ENCODE results near the gene SCN5A. TPM values are rescaled to one million over a fixed set of nuclear protein-coding genes. Genes with fewer than 3 reads are reported as not detected.
A peak's percentile ranks its signal among the peaks of the same experiment; 100 is the strongest.
"Not testable (repeated sequence)": the region's sequence is repeated elsewhere in the genome, so short reads cannot be mapped to it uniquely, and the experiment has no call there.

The SCN5A gene
- polyA plus RNA-seq, 6 donors from 2014 or later, result not detected

- DNase-seq, result no peak
- H3K27me3 Mint-ChIP-seq, result peaks cover 0 to 7% (median 0%) of the 10 kb centered on the region in 3 donors
Observed at GRCh38 chr3:38575279-38575843, 74.1 kb downstream of the SCN5A start.

GRCh38 chr3:38574411-38575278 is 74.8 kb downstream of the SCN5A start:
- peaks cover 0 to 7% (median 0%) of the 10 kb centered on the region in 3 donors for H3K27me3 Mint-ChIP-seq
- ATAC-seq (ENCODE audit: low read depth in 2 of 2) (no peak), DNase-seq (no peak)
- H3K4me3 Mint-ChIP-seq, result no peak overlapping the region
- H3K4me1 Mint-ChIP-seq, result no peaks in the 10 kb centered on the region
- no peak overlapping the region for H3K27ac Mint-ChIP-seq
- peaks cover 0 to 21% (median 5%) of the 10 kb centered on the region in 7 donors for H3K9me3 Mint-ChIP-seq
- H3K36me3 Mint-ChIP-seq, result no peaks in the 10 kb centered on the region

More at GRCh38 chr3:38575279-38575843, 74.1 kb downstream of the SCN5A start:
- Mint-ChIP-seq H3K27ac (no peak overlapping the region), H3K4me1 (no peaks in the 10 kb centered on the region), H3K36me3 (no peaks in the 10 kb centered on the region), H3K4me3 (no peak overlapping the region), H3K9me3 (peaks cover 0 to 21% (median 5%) of the 10 kb centered on the region in 7 donors)
- ATAC-seq (ENCODE audit: low read depth in 2 of 2), result no peak

- Mint-ChIP-seq H3K36me3 (no peaks in the 10 kb centered on the region), H3K4me1 (no peaks in the 10 kb centered on the region), H3K27me3 (peaks cover 0 to 7% (median 0%) of the 10 kb centered on the region in 3 donors), H3K4me3 (no peak overlapping the region), H3K9me3 (peaks cover 0 to 21% (median 5%) of the 10 kb centered on the region in 7 donors), H3K27ac (no peak overlapping the region)
- DNase-seq (no peak), ATAC-seq (ENCODE audit: low read depth in 2 of 2) (no peak)
Observed at GRCh38 chr3:38573556-38573955, 75.9 kb downstream of the SCN5A start.

- DNase-seq (no peak), ATAC-seq (ENCODE audit: low read depth in 2 of 2) (no peak)
- H3K27ac Mint-ChIP-seq, result no peak overlapping the region
- no peaks in the 10 kb centered on the region for H3K36me3 Mint-ChIP-seq
- H3K27me3 Mint-ChIP-seq, result peaks cover 0 to 7% (median 0%) of the 10 kb centered on the region in 3 donors
- H3K4me3 Mint-ChIP-seq, result no peak overlapping the region
- peaks cover 0 to 21% (median 5%) of the 10 kb centered on the region in 7 donors for H3K9me3 Mint-ChIP-seq
- no peaks in the 10 kb centered on the region for H3K4me1 Mint-ChIP-seq
Observed at GRCh38 chr3:38573111-38573510, 76.4 kb downstream of the SCN5A start.

DNA sequence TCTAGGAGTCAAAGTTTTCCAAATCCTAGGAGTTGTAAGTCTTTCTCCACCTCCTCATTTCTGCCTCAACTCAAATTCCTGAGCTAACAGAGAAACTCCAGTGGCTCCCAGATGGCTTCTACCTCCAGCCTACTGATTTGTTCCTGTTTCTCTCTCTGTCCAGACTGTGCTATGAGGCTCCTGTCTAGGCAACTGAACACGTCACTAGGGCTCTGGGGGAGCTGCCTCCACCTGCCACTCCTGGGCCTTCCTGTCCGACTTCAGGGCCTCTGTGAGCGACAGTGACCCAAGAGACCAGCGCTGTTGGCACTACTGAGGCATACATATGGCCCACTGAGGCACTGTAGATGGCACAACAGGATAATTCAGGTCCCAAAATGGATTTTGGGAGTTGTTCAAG is 82.0 kb downstream of the SCN5A start:
- no peak for ATAC-seq (ENCODE audit: low read depth in 2 of 2)
- peaks cover 0 to 5% (median 0%) of the 10 kb centered on the region in 7 donors for H3K9me3 Mint-ChIP-seq
- H3K4me1 Mint-ChIP-seq, result no peaks in the 10 kb centered on the region
- H3K27ac Mint-ChIP-seq, result no peak overlapping the region
- H3K4me3 Mint-ChIP-seq, result no peak overlapping the region
- no peaks in the 10 kb centered on the region for H3K36me3 Mint-ChIP-seq
- no peaks in the 10 kb centered on the region for H3K27me3 Mint-ChIP-seq
- no peak for DNase-seq

- H3K36me3 Mint-ChIP-seq; DNase-seq; H3K27ac Mint-ChIP-seq; H3K9me3 Mint-ChIP-seq; H3K27me3 Mint-ChIP-seq; H3K4me3 Mint-ChIP-seq; H3K4me1 Mint-ChIP-seq; ATAC-seq (ENCODE audit: low read depth in 2 of 2): not testable (repeated sequence)
Observed at GRCh38 chr3:38566794-38567193, 82.7 kb downstream of the SCN5A start.

DNA sequence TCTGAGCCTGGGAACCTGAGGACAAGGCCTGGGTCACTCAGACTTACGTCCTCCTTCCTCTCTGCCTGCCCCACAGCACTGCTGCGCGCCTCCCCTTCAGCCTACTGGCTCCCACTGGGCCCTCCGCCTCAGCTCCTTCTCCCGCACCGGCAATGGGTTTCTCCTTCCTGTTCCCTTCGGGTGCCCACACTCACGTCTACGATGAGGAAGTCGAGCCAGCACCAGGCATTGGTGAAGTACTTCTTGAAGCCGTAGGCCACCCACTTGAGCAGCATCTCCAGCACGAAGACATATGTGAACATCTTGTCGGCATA is 83.3 kb downstream of the SCN5A start:
- H3K36me3 Mint-ChIP-seq, result no peaks in the 10 kb centered on the region
- H3K27me3 Mint-ChIP-seq, result no peaks in the 10 kb centered on the region
- no peaks in the 10 kb centered on the region for H3K4me1 Mint-ChIP-seq
- peaks cover 0 to 5% (median 0%) of the 10 kb centered on the region in 7 donors for H3K9me3 Mint-ChIP-seq
- DNase-seq, result no peak
- H3K4me3 Mint-ChIP-seq, result no peak overlapping the region
- ATAC-seq (ENCODE audit: low read depth in 2 of 2), result no peak
- H3K27ac Mint-ChIP-seq, result peak overlapping the region in 1 of 6 donors; percentile 56

GRCh38 chr3:38565339-38566214 is 83.9 kb downstream of the SCN5A start:
- DNase-seq (no peak), ATAC-seq (ENCODE audit: low read depth in 2 of 2) (no peak)
- no peaks in the 10 kb centered on the region for H3K4me1 Mint-ChIP-seq
- no peaks in the 10 kb centered on the region for H3K36me3 Mint-ChIP-seq
- H3K27ac Mint-ChIP-seq, result no peak overlapping the region
- no peaks in the 10 kb centered on the region for H3K27me3 Mint-ChIP-seq
- no peaks in the 10 kb centered on the region for H3K9me3 Mint-ChIP-seq
- H3K4me3 Mint-ChIP-seq, result no peak overlapping the region

- Mint-ChIP-seq H3K27ac (no peak overlapping the region), H3K4me1 (no peaks in the 10 kb centered on the region), H3K4me3 (no peak overlapping the region), H3K27me3 (no peaks in the 10 kb centered on the region), H3K9me3 (peaks cover 0 to 2% (median 0%) of the 10 kb centered on the region in 7 donors), H3K36me3 (no peaks in the 10 kb centered on the region)
- ATAC-seq (ENCODE audit: low read depth in 2 of 2) (no peak), DNase-seq (no peak)
Observed at GRCh38 chr3:38564631-38565338, 84.7 kb downstream of the SCN5A start.

DNA sequence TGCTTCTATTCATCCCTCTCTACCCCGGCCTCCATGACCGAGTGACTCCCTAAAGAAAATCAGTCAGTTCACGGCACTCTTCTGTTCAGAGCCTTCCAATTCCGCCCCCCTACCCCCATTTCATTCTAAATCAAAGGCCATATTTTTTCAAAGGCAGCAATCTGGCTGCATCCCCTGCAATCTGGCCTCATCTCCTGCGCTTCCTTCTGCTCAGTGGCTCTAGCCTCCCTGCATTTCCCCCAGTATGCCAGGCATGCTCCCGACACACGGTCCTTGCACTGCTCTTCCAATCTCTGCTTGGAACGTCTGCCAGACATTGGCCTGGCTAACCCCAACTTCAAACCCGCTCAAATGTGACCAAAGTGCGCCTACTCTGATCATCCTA is 85.6 kb downstream of the SCN5A start:
- Mint-ChIP-seq H3K27me3 (no peaks in the 10 kb centered on the region), H3K4me1 (no peaks in the 10 kb centered on the region), H3K9me3 (peaks cover 0 to 2% (median 0%) of the 10 kb centered on the region in 7 donors), H3K36me3 (no peaks in the 10 kb centered on the region), H3K4me3 (no peak overlapping the region), H3K27ac (no peak overlapping the region)
- DNase-seq, result no peak
- ATAC-seq (ENCODE audit: low read depth in 2 of 2), result no peak

DNA sequence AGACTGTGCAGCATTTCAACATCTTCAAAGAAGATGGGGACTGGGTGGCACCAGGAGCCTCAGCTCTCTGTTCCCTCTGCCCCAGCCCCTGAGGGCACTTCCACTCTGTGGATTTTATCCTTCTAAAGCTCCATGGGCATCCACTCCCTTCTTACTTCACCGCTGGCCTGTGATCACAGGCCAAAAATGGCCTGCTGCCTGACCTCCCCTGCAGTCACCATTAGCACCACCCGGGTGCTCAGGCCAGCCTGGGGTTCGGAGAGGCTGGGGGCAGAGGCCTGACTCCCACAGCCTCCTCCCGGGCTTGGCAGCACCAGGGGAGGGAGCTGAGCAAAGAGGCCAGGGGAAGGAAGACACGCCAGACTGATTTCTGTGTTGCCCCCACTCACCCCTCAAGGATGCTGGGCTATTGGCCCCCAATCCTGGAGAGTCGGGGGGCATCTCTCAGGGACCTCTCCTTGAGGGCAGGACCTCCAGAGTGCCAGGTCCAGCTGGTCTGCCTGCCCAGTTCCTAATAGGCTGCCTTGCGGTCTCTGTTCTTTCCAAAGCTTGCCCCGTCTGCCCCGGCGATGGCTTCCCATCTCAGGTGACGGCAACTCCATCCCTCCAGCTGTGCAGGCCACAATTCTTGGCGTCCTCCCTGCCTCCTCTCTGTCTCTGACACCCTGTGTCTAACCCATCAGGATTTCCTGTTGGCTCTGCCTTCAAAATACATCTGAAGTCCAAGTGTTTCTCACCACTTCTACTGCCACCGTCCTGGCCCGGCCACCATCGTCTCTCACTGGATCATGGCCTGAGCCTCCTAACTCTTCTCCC is 86.2 kb downstream of the SCN5A start:
- H3K4me1 Mint-ChIP-seq, result no peaks in the 10 kb centered on the region
- H3K36me3 Mint-ChIP-seq, result no peaks in the 10 kb centered on the region

DNA sequence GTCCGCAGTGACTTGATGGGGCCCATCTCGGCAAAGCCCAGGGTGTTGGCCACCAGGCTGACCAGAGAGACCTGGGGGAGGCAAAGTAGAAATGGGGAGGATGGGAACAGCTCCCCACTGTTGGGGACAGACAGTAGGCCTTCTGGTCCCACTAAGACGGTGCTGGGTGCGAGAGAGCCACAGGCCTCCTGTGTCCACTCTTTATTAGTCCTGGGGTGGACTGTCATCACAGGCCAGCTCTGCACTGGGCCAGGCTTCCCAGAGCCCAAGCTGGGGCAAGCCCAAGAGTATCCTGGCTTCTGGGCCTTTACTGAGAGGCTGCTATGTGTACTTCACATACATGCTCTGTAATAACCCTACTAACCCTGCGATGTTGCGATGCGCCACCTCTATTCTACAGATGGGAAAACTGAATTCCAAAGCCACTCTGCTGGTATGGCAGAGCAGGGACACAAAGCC is 87.0 kb downstream of the SCN5A start:
- no peak for DNase-seq
- Mint-ChIP-seq H3K27ac (no peak overlapping the region), H3K36me3 (no peaks in the 10 kb centered on the region), H3K4me3 (no peak overlapping the region), H3K4me1 (no peaks in the 10 kb centered on the region), H3K9me3 (peaks cover 0 to 2% (median 0%) of the 10 kb centered on the region in 7 donors), H3K27me3 (no peaks in the 10 kb centered on the region)
- ATAC-seq (ENCODE audit: low read depth in 2 of 2), result no peak

More for the DNA sequence above, 86.2 kb downstream of the SCN5A start:
- Mint-ChIP-seq H3K4me3 (no peak overlapping the region), H3K9me3 (peaks cover 0 to 2% (median 0%) of the 10 kb centered on the region in 7 donors), H3K27ac (no peak overlapping the region), H3K27me3 (no peaks in the 10 kb centered on the region)
- ATAC-seq (ENCODE audit: low read depth in 2 of 2), result no peak
- no peak for DNase-seq
